WI38 (cell line): ENCODE measurements around the gene KCNJ12.

Source experiments
- H3K4me3 ChIP-seq: 2 replicates; pipeline ENCODE4 v1.5.1; 2011; ENCODE audit warnings: low read depth, mild to moderate bottlenecking, control low read depth, low read length
- TF ChIP-seq, protein P1 (sequence below): IDR thresholded peaks from 2 replicates; pipeline ENCODE4 v1.5.1; 2012; ENCODE audit warnings: low read depth, mild to moderate bottlenecking, control low read depth, low read length

KCNJ12 gene

DNA sequence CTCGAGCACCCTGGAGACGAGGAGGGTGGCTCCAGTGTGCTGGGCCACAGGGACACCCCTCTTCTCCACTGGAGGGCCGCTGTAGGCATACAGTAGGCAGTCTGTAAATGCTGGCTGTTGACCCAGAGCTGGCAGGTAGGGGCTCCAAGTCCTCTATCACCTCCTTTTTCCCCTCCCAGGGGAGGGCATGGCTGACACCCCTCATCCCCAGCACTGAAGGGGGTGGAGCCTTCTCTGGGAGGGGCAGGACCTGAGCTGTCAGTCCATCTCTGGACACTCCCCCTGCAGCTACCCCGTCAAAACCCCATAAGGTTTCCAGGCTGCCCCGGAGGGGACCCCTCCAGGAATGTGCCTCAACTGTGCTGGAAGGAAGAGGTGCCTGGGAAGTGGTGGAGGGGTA, 2.4 kb downstream of the KCNJ12 start:
- TF ChIP-seq, protein P1, sequence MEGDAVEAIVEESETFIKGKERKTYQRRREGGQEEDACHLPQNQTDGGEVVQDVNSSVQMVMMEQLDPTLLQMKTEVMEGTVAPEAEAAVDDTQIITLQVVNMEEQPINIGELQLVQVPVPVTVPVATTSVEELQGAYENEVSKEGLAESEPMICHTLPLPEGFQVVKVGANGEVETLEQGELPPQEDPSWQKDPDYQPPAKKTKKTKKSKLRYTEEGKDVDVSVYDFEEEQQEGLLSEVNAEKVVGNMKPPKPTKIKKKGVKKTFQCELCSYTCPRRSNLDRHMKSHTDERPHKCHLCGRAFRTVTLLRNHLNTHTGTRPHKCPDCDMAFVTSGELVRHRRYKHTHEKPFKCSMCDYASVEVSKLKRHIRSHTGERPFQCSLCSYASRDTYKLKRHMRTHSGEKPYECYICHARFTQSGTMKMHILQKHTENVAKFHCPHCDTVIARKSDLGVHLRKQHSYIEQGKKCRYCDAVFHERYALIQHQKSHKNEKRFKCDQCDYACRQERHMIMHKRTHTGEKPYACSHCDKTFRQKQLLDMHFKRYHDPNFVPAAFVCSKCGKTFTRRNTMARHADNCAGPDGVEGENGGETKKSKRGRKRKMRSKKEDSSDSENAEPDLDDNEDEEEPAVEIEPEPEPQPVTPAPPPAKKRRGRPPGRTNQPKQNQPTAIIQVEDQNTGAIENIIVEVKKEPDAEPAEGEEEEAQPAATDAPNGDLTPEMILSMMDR: no peak
- H3K4me3 ChIP-seq: no peak overlapping the region

DNA sequence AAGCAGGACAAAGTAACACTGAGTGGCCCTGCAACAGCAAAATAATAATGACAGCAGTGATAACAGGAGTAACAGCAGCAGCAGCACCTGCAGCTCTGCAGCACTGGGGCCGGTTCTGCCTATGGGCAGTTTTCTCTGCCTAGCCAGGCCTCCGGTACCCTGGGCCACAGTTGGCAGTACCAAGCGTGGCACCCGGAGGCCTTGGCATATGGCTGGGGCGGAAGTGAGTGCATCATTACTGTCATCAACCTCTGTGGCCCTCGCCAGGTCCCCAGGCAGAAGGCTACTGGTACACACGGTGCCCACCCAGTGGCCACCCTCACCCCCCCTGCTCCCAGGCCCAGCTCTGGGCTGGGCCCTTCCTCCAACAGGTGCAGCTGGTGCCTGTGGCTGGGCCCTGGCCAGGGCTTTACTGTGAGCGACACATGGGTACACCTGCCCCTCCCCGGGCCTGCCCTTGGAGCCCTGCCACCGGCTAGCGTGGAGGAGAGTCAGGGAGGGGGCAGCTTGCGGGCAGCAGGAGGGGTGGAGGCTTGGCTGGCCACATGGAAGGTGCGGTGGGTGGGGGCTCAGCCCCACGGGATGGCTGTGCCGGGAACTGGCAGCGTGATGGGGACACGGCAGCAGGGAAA, 3.0 kb downstream of the KCNJ12 start:
- H3K4me3 ChIP-seq: no peak overlapping the region
- TF ChIP-seq, protein P1: no peak

DNA sequence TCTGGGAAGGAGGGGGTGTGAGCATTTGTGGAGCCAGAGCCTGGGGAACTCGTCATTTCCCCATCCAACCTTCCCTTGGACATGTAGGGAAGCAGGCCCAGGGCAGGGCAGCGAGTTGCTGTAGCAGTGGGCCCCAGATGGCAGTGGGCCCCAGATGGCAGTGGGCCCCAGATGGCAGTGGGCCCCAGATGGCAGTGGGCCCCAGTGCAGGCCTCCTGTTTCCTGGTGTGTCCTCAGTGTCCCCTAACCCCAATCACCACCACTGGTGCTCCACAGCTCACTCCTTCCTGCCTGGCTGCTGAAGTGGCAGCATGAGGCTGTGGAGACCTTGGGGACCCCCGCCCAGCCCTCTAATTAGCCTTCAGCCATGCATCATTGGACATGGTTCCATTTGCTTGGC, 4.5 kb downstream of the KCNJ12 start:
- TF ChIP-seq, protein P1: no peak
- no peak overlapping the region for H3K4me3 ChIP-seq

DNA sequence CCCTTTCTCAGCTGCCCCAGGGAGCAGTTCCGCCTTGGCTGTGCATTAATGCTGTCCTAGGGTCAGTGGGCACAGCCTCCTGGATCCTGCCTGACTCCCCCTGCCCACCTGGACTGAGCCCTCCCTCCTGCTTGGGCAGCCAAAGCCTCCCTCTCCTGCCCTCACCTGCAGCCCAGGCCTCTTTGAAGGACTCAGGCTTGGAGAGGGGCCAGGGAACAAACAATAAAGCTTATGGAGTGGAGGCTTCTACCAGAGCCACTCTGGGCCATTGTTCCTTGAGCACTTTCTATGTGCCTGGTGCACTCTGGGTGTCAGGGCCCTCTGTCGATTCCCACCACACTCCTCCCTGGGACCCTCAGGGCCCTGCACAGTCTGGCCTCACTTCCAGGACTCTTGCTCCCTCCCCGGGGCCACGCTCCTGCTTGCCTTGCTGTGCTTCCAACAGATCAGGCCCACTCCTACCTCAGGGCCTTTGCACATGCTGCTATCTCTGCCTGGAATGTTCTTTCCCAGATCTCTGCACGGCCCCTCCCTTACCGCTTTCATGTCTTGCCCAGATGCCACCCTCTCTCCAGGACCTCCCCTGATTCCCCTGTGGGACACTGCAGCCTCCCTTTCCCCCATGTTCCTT, 5.0 kb downstream of the KCNJ12 start:
- TF ChIP-seq, protein P1: no peak
- H3K4me3 ChIP-seq: no peak overlapping the region

DNA sequence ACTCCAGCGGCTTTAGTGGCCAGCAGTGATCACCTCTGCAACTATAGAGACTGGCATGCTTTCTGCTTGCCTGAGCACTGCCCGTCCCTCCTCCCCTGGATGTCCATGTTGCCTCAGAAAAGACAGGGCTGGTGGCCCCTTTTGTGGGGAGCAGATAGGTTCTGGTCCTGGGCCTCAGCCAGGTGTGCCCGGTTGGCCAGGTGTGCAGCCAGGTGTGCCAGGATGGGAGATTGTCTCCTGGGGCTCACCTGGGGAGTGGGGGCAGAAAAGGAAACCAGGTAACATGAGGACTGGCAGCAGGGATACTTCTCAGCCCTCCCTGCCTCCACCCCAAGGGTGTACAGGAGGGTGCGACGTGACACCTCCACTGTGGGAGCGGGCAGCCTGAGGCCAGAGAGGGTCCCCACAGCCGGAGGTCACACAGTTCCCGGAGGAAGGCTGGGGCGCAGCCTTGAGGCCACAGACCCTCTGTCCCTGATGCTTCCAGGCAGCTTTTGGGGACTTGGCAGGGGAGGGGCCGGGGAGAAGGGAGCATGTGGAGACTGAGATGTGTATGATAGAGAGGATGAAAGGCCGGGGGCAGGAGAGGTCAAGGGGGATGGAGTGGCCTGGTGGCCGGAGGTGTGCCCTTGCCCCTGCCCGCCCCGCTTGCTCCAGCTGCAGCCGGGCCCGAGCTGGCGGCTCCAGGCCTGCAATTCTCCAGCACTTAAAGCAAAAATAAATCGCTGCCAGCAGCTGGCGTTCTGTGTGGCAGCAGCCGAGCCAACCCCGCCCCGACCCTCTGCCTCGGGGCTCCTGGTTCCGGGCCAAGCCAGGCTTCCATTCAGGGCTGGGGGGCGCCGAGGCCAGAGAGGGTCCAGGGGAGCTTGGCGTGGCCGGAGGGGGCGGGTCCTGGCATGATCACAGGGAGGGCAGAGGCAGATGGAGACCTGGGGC, 6.7 kb downstream of the KCNJ12 start:
- TF ChIP-seq, protein P1: no peak
- no peak overlapping the region for H3K4me3 ChIP-seq

DNA sequence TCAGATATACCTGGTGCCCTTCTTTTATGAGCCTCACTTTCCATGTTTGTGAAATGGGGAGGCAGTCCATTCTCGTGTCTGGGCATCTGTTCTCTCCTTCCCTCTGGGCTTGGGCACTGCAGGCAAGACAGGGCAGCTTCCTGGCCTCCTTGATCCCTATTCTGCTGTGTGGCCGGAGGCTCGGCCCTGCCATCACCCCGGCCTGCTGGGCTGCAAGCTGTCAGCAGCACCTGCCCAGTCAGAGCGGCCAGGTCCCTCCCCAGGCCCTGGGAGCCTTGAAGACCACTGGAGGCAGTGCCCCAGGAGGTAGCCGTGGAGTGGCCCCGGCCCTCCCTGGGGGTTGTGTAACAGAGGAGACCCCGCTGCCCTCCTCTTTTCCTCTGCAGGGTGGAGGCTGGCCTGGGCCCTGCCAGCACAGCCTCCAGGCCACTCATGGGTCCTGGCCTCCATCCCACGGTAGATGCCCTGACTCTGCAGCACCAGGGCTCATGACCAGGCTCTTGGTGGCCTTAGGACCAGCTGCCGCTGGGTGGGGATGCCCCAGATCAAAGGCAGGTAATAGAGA, 9.2 kb downstream of the KCNJ12 start:
- TF ChIP-seq, protein P1: no peak
- H3K4me3 ChIP-seq: no peak overlapping the region
